Neural progenitor cell (in vitro differentiated cells): ENCODE results near the gene STAT4. TPM values are rescaled to one million over a fixed set of nuclear protein-coding genes. Genes with fewer than 3 reads are reported as not detected.

Experiments
- DNase-seq: peaks from one replicate; pipeline ENCODE4 v3.0.0-alpha.2; 2016; ENCODE audit warnings: low spot score
- H2AFZ ChIP-seq: fragments of 200-600 bp; sonication (generic); replicated peaks from 2 replicates; pipeline ENCODE4 v1.6.1; 2016; ENCODE audit warnings: antibody characterized with exemption
- H3F3A ChIP-seq: fragments of 200-600 bp; sonication (generic); 2 replicates; pipeline ENCODE4 v1.6.1; 2016; ENCODE audit warnings: antibody characterized with exemption, low read depth
- H3K27ac ChIP-seq: fragments of 200-600 bp; sonication (generic); 2 replicates; pipeline ENCODE4 v1.5.1; 2016; ENCODE audit warnings: mild to moderate bottlenecking
- H3K27me3 ChIP-seq: fragments of 200-600 bp; sonication (generic); 2 replicates; pipeline ENCODE4 v1.6.1; 2016; ENCODE audit warnings: mild to moderate bottlenecking, moderate library complexity
- H3K36me3 ChIP-seq: fragments of 200-600 bp; sonication (generic); 2 replicates; pipeline ENCODE4 v1.5.1; 2016
- H3K4me1 ChIP-seq: fragments of 200-600 bp; sonication (generic); 2 replicates; pipeline ENCODE4 v1.6.1; 2016; ENCODE audit warnings: mixed run types
- H3K4me2 ChIP-seq: fragments of 200-600 bp; sonication (generic); 2 replicates; pipeline ENCODE4 v1.6.1; 2016
- H3K4me3 ChIP-seq: fragments of 200-600 bp; sonication (generic); 2 replicates; pipeline ENCODE4 v1.5.1; 2016
- H3K79me2 ChIP-seq: fragments of 200-600 bp; sonication (generic); 2 replicates; pipeline ENCODE4 v1.6.1; 2016; ENCODE audit warnings: low read depth
- H3K9ac ChIP-seq: fragments of 200-600 bp; sonication (generic); 2 replicates; pipeline ENCODE4 v1.6.1; 2016
- H3K9me3 ChIP-seq: fragments of 200-600 bp; sonication (generic); 2 replicates; pipeline ENCODE4 v1.5.1; 2016; ENCODE audit warnings: low read depth
- H4K20me1 ChIP-seq: fragments of 200-600 bp; sonication (generic); 2 replicates; pipeline ENCODE4 v1.6.1; 2016; ENCODE audit warnings: low read depth
- H3K27ac Mint-ChIP-seq: 3 replicates; pipeline ENCODE4 v1.8.0; 2021; ENCODE audit warnings: mixed read lengths
- H3K27me3 Mint-ChIP-seq: 2 replicates; pipeline ENCODE4 v1.8.0; 2022; ENCODE audit warnings: low read depth, mild to moderate bottlenecking, inconsistent platforms, moderate library complexity, mixed read lengths; ENCODE audit not compliant: insufficient read depth
- H3K36me3 Mint-ChIP-seq: 3 replicates; pipeline ENCODE4 v1.8.0; 2021; ENCODE audit warnings: mixed read lengths
- H3K4me1 Mint-ChIP-seq: 3 replicates; pipeline ENCODE4 v1.8.0; 2021; ENCODE audit warnings: mixed read lengths
- H3K4me3 Mint-ChIP-seq: 3 replicates; pipeline ENCODE4 v1.8.0; 2021; ENCODE audit warnings: mild to moderate bottlenecking, moderate library complexity, mixed read lengths
- H3K9me3 Mint-ChIP-seq: 3 replicates; pipeline ENCODE4 v1.8.0; 2020; ENCODE audit warnings: mixed read lengths
- EZH2 ChIP-seq: fragments of 200-600 bp; sonication (generic); IDR thresholded peaks from 2 replicates; pipeline ENCODE4 v1.6.1; 2017; ENCODE audit warnings: antibody characterized with exemption, mild to moderate bottlenecking, moderate library complexity
- EZH2phosphoT487 ChIP-seq: fragments of 200-600 bp; sonication (generic); IDR thresholded peaks from 2 replicates; pipeline ENCODE4 v1.6.1; 2017; ENCODE audit warnings: antibody characterized with exemption
- total RNA-seq: library from RNA; depleted of rRNA; stranded (reverse); fragments of >200 nt; gene quantifications from 2 replicates; pipeline ENCODE4 v1.2.3, GENCODE V29; 2015; ENCODE audit warnings: low replicate concordance
- TF ChIP-seq, protein P1 (sequence below): fragments of 200-600 bp; sonication (generic); IDR thresholded peaks from 2 replicates; pipeline ENCODE4 v1.5.1; 2017; ENCODE audit warnings: antibody characterized with exemption, mild to moderate bottlenecking

STAT4 gene
- total RNA-seq, 1 donor from 2014 or later = 0.32 TPM

- Mint-ChIP-seq H3K36me3 (peaks cover 50% of the 10 kb centered on the region), H3K27ac (no peak overlapping the region), H3K27me3 (no peaks in the 10 kb centered on the region), H3K4me3 (no peak overlapping the region), H3K9me3 (no peaks in the 10 kb centered on the region), H3K4me1 (no peaks in the 10 kb centered on the region)
- Histone ChIP-seq H2AFZ (no peak overlapping the region), H3K36me3 (peaks cover 6% of the 10 kb centered on the region), H3K4me3 (no peak overlapping the region), H3K9me3 (no peaks in the 10 kb centered on the region), H3K27ac (no peak overlapping the region), H3K79me2 (no peaks in the 10 kb centered on the region), H3K27me3 (no peaks in the 10 kb centered on the region), H4K20me1 (no peaks in the 10 kb centered on the region), H3K9ac (no peak overlapping the region), H3K4me2 (no peak overlapping the region), H3K4me1 (no peaks in the 10 kb centered on the region), H3F3A (no peaks in the 10 kb centered on the region)
- TF ChIP-seq EZH2phosphoT487 (no peak), EZH2 (no peak)
- TF ChIP-seq, protein P1, sequence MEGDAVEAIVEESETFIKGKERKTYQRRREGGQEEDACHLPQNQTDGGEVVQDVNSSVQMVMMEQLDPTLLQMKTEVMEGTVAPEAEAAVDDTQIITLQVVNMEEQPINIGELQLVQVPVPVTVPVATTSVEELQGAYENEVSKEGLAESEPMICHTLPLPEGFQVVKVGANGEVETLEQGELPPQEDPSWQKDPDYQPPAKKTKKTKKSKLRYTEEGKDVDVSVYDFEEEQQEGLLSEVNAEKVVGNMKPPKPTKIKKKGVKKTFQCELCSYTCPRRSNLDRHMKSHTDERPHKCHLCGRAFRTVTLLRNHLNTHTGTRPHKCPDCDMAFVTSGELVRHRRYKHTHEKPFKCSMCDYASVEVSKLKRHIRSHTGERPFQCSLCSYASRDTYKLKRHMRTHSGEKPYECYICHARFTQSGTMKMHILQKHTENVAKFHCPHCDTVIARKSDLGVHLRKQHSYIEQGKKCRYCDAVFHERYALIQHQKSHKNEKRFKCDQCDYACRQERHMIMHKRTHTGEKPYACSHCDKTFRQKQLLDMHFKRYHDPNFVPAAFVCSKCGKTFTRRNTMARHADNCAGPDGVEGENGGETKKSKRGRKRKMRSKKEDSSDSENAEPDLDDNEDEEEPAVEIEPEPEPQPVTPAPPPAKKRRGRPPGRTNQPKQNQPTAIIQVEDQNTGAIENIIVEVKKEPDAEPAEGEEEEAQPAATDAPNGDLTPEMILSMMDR = no peak
- DNase-seq = no peak
Observed at GRCh38 chr2:190994148-190994547, 156.6 kb downstream of the STAT4 start.

GRCh38 chr2:190993292-190993643, 157.5 kb downstream of the STAT4 start:
- H3K9me3 Mint-ChIP-seq = no peaks in the 10 kb centered on the region
- H4K20me1 ChIP-seq = no peaks in the 10 kb centered on the region
- H3K9ac ChIP-seq = no peak overlapping the region
- no peak overlapping the region for H2AFZ ChIP-seq
- H3K4me3 Mint-ChIP-seq = no peak overlapping the region
- H3K9me3 ChIP-seq = no peaks in the 10 kb centered on the region
- H3K4me3 ChIP-seq = no peak overlapping the region
- DNase-seq = no peak
- H3K27me3 Mint-ChIP-seq = no peaks in the 10 kb centered on the region
- no peaks in the 10 kb centered on the region for H3K4me1 Mint-ChIP-seq
- H3F3A ChIP-seq = no peaks in the 10 kb centered on the region
- H3K4me1 ChIP-seq = no peaks in the 10 kb centered on the region
- no peak for TF ChIP-seq EZH2
- TF ChIP-seq EZH2phosphoT487 = no peak
- TF ChIP-seq, protein P1 = no peak
- peaks cover 48% of the 10 kb centered on the region for H3K36me3 Mint-ChIP-seq
- no peaks in the 10 kb centered on the region for H3K79me2 ChIP-seq
- H3K36me3 ChIP-seq = peaks cover 6% of the 10 kb centered on the region
- H3K27ac ChIP-seq = no peak overlapping the region
- H3K4me2 ChIP-seq = no peak overlapping the region
- no peaks in the 10 kb centered on the region for H3K27me3 ChIP-seq
- H3K27ac Mint-ChIP-seq = no peak overlapping the region

GRCh38 chr2:190990132-190990531, 160.7 kb downstream of the STAT4 start:
- Histone ChIP-seq H3K36me3 (peaks cover 6% of the 10 kb centered on the region), H3K4me2 (no peak overlapping the region), H4K20me1 (no peaks in the 10 kb centered on the region), H3K79me2 (no peaks in the 10 kb centered on the region), H3K4me1 (no peaks in the 10 kb centered on the region), H3F3A (no peaks in the 10 kb centered on the region), H2AFZ (no peak overlapping the region), H3K27me3 (no peaks in the 10 kb centered on the region), H3K9me3 (no peaks in the 10 kb centered on the region), H3K27ac (no peak overlapping the region), H3K4me3 (no peak overlapping the region), H3K9ac (no peak overlapping the region)
- no peak for DNase-seq
- H3K9me3 Mint-ChIP-seq = no peaks in the 10 kb centered on the region
- H3K27me3 Mint-ChIP-seq = no peaks in the 10 kb centered on the region
- H3K36me3 Mint-ChIP-seq = peaks cover 37% of the 10 kb centered on the region
- no peak overlapping the region for H3K4me3 Mint-ChIP-seq
- no peaks in the 10 kb centered on the region for H3K4me1 Mint-ChIP-seq
- no peak overlapping the region for H3K27ac Mint-ChIP-seq
- TF ChIP-seq EZH2phosphoT487 = no peak

DNA sequence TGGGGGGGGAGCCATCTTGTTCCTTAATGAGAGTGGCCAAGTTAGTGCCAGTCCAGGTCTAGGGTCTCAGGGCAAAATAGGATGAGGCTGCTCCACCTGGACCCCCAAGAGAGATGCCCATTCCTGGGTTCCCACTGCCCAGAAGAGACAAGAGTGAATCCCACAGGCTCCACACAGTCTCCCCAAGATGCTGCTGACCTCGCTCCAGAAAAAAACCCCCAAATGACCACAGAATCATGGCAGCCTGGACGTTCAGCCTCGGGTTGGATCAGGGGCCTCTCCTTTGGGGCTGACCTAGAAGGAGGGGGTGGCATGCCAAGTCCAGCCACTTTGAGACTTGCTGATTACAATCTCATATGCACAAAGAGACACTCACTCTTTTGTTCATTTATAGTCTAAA, 161.9 kb downstream of the STAT4 start:
- Mint-ChIP-seq H3K4me1 (no peaks in the 10 kb centered on the region), H3K27ac (no peak overlapping the region), H3K36me3 (peaks cover 39% of the 10 kb centered on the region), H3K9me3 (no peaks in the 10 kb centered on the region), H3K27me3 (no peaks in the 10 kb centered on the region), H3K4me3 (no peak overlapping the region)
- Histone ChIP-seq H3K9ac (no peak overlapping the region), H3K4me3 (no peak overlapping the region), H3K4me2 (no peak overlapping the region), H3K36me3 (peaks cover 10% of the 10 kb centered on the region), H3K27ac (no peak overlapping the region), H3K4me1 (no peaks in the 10 kb centered on the region), H2AFZ (no peak overlapping the region), H3K9me3 (no peaks in the 10 kb centered on the region), H4K20me1 (no peaks in the 10 kb centered on the region), H3K27me3 (no peaks in the 10 kb centered on the region), H3F3A (no peaks in the 10 kb centered on the region), H3K79me2 (no peaks in the 10 kb centered on the region)
- TF ChIP-seq, protein P1 = no peak
- DNase-seq = no peak
